ENCODE results near the gene BEST2.

BEST2 gene

DNA sequence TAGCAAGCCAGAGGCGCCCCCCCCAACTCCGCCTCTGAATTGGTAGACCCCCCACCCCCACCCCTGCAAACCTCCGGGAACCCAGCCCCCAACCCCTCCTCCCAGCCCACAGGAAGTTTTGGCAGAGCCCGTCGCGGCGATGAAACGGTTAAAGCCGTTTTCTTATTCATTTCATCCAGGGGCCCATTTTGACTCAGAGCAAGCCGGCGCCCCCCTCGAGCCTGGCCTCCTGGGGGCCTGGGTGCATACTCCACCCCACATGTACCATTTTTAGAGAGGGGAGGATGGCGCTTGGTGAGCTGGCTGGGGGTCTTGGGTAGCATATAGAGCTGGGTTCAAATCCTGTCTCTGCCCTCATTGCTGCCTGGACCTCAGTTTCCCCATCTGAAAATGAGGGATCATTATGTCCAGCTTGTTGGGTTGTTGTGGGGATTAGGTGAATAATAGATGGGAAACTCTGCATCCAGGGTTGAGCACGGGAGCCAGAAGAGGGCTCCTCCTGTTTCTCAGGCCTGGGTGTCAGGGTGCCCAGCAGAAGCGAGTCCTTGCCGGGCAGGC lies 31.8 kb downstream of the BEST2 start:
- TF ChIP-seq, protein P1, sequence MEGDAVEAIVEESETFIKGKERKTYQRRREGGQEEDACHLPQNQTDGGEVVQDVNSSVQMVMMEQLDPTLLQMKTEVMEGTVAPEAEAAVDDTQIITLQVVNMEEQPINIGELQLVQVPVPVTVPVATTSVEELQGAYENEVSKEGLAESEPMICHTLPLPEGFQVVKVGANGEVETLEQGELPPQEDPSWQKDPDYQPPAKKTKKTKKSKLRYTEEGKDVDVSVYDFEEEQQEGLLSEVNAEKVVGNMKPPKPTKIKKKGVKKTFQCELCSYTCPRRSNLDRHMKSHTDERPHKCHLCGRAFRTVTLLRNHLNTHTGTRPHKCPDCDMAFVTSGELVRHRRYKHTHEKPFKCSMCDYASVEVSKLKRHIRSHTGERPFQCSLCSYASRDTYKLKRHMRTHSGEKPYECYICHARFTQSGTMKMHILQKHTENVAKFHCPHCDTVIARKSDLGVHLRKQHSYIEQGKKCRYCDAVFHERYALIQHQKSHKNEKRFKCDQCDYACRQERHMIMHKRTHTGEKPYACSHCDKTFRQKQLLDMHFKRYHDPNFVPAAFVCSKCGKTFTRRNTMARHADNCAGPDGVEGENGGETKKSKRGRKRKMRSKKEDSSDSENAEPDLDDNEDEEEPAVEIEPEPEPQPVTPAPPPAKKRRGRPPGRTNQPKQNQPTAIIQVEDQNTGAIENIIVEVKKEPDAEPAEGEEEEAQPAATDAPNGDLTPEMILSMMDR (IDR thresholded peaks at IDR 0.05): no peak

DNA sequence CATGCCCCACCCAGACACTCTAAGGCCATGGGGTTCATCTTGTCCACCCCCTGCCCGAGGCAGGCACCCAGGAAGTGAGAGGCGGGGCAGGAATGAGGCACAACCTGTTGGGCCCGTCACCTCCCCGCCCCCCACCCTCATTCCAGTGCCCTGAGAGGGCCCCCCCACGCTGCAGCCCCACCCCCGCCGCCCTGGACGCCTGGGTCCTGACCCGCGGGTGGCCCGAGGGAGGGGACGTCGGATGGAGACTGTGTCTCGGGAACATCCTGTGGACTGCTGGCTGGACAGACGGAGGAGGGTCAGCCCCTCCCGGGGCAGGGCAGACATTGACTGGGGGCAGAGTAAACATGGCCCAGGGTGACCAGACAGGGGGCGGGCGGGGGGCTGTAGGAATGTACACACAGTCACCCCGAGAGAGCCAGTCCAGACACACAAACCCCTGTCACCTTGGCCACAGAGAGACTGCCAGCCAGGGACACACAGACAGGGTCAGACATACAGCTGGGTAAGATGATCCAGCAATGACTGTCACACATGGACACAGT lies 32.3 kb downstream of the BEST2 start:
- TF ChIP-seq, protein P1 (IDR thresholded peaks at IDR 0.05): no peak

DNA sequence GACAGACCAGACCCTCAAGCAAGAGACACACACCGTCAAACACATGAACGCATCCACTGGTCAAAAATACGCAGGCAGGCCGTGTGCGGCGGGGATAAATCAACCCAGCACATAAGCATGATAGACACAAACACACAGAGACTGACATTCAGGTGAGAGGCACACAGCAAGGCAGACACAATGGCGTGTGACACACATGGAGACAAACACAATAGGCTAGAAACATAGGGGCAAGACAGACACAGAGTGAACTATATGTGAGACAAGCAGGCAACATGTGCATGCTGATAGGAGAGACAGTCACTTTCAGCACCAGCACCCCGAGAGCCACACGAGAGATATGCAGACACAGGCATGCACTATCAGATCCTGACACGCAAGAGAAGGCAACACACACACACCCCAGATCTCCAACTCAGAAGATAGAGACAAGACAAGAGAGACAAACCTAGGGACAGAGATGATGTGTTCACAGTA lies 32.8 kb downstream of the BEST2 start:
- TF ChIP-seq, protein P1 (IDR thresholded peaks at IDR 0.05): no peak

DNA sequence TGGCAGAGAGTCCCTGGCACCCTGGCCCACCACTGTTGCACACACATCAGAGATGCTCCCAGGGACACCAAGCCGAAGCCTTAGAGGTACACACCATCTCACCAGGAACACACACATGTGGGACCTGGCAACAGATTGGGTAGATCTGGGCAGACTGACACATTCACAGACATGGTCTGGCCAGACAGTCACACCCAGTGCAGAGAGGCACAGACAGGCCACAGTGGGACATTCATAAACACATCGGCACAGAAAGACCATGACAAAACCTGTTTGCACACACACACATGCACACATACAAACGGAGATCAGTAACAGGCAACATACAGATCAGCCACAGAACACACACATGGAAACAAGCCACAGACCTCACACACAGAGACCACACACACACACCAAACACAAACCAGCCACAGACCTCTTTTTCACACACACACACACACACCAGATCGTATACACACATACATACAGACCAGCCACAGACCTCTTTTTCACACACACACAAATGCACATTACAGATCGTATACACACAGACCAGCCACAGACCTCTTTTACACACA lies 33.4 kb downstream of the BEST2 start:
- TF ChIP-seq, protein P1 (IDR thresholded peaks at IDR 0.05): no peak

DNA sequence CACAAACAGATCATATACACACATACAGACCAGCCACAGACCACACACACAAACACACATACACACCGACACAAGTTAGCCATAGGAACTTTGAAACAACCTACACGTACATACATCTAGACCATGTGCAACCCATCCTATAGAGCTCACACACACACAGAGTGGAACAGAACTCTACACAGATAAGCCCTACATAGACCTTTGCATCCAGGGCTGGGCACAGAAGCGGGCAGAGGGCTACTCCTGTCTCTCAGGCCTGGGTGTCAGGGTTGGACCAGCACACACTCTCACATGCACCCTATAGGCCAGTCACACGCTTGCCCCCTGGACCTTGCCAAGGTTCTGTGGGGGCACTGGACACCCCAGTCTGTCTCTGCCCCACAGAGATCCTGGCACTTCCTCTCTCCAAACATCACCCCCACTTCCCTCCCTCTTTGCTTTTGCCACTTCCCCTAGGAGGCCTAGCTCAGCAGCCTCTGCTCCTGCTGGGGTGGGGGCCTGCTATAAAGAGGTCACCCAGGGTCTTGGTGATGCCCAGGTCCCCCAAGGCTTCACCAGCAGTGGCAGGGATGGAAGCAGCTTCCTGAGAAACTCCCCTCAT lies 33.9 kb downstream of the BEST2 start:
- TF ChIP-seq, protein P1 (IDR thresholded peaks at IDR 0.05): no peak

GRCh38 chr19:12786141-12786870 lies 34.7 kb downstream of the BEST2 start:
- TF ChIP-seq, protein P1 (IDR thresholded peaks at IDR 0.05): no peak

DNA sequence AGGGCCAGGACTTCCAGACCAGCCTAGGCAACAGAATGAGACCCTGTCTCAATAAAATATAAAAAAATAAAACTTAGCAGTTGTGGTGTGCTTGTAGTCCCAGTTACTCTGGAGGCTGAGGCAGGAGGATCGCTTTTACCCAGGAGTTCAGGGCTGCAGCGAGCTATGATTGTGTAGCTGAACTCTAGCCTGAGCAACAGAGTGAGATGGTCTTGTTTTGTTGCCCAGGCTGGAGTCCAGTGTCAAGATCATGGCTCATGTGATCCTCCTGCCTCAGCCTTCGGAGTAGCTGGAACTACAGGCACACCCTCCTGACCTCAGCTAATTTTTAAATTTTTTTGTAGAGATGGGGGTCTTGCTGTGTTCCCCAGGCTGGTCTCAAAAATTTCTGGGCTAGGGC lies 35.4 kb downstream of the BEST2 start:
- TF ChIP-seq, protein P1 (IDR thresholded peaks at IDR 0.05): no peak
